Heart left ventricle (tissue), 16 donors: ENCODE measurements around the gene TRERF1. TPM values are rescaled to one million over a fixed set of nuclear protein-coding genes. Genes with fewer than 3 reads are reported as not detected.
"Not testable (repeated sequence)": the region's sequence is repeated elsewhere in the genome, so short reads cannot be mapped to it uniquely, and the experiment has no call there.

ENCODE experiments used
- ATAC-seq, 4 donors: fragments of 200-7000 bp; cut with Tn5 transposase; one replicate each; pipeline ENCODE4 v1.9.1; 2020 to 2022; ENCODE audit warnings: moderate library complexity in 4 of 4, mild to moderate bottlenecking in 3 of 4, moderate number of reproducible peaks in 1 of 4
- DNase-seq, 5 donors: peaks; one replicate each; pipeline ENCODE4 v3.0.0-alpha.2; 2020
- H3K27ac ChIP-seq, 12 donors: fragments of 200-600 bp; sonication (generic) in 4 of 12; one replicate each; pipeline versions ENCODE4 v1.5.0 to v1.8.0; 2016 to 2022; ENCODE audit warnings: mild to moderate bottlenecking in 2 of 12
- H3K27me3 ChIP-seq, 9 donors: fragments of 200-600 bp; sonication (generic) in 2 of 9; one replicate each; pipeline versions ENCODE4 v1.5.1 to v1.8.0; 2016 to 2022; ENCODE audit warnings: mild to moderate bottlenecking in 3 of 9
- H3K36me3 ChIP-seq, 9 donors: fragments of 200-600 bp; sonication (generic) in 2 of 9; one replicate each; pipeline versions ENCODE4 v1.5.0 to v1.8.0; 2018 to 2022; ENCODE audit warnings: mild to moderate bottlenecking in 2 of 9
- H3K4me1 ChIP-seq, 12 donors: fragments of 200-600 bp; sonication (generic) in 4 of 12; one replicate each; pipeline versions ENCODE4 v1.5.0 to v1.8.0; 2016 to 2022; ENCODE audit warnings: mild to moderate bottlenecking in 3 of 12
- H3K4me3 ChIP-seq, 12 donors: fragments of 200-600 bp; sonication (generic) in 4 of 12; one replicate each; pipeline versions ENCODE4 v1.5.0 to v1.8.0; 2017 to 2022; ENCODE audit warnings: mild to moderate bottlenecking in 9 of 12, moderate library complexity in 4 of 12
- H3K9me3 ChIP-seq, 12 donors: fragments of 200-600 bp; sonication (generic) in 4 of 12; one replicate each; pipeline versions ENCODE4 v1.5.0 to v1.8.0; 2016 to 2022; ENCODE audit warnings: mild to moderate bottlenecking in 1 of 12
- POLR2A ChIP-seq, 2 donors: fragments of 450-650 bp; IDR thresholded peaks; one replicate each; pipeline ENCODE4 v1.6.1; 2017; ENCODE audit warnings: antibody characterized with exemption in 2 of 2, mild to moderate bottlenecking in 2 of 2, moderate library complexity in 2 of 2
- WGBS, 4 donors: extraction: QIAGEN DNeasy Blood & Tissue Kit in 2 of 4; methylation state at CpG; one replicate each; pipeline versions ENCODE4 v1.1.5 to v1.1.7; 2013 to 2018; 5-methylcytosine and 5-hydroxymethylcytosine counted together
- intact Hi-C, 10 donors: fragments of 100-400 bp; cut with DNase I; formaldehyde crosslinking; loops; one replicate each; pipeline versions ENCODE4 v1.11.1 to v1.14.2; 2022
- polyA plus RNA-seq, 2 donors: library from polyadenylated mRNA; stranded (reverse); fragments of 200-250 nt; gene quantifications; one replicate each; pipeline ENCODE4 v1.2.3, GENCODE V29; 2013
- total RNA-seq, 9 donors: library from RNA; depleted of rRNA in 2 of 9; stranded (reverse); fragments of >200 nt in 2 of 9; fragmentation: NEBNext Ultra II Directional in 3 of 9; extraction: Animal tissue kit (Norgen Biotek cat#: 25700) in 3 of 9; gene quantifications; one replicate each; pipeline versions ENCODE4 v1.1.0 to v1.2.4, GENCODE V29; 2016 to 2023
- TF ChIP-seq, protein P1 (sequence below), 12 donors: fragments of 200-600 bp; sonication (generic) in 4 of 12; IDR thresholded peaks; one replicate each; pipeline versions ENCODE4 v1.5.0 to v1.8.0; 2018 to 2022; ENCODE audit warnings: antibody characterized with exemption in 12 of 12, mild to moderate bottlenecking in 5 of 12
- donor health status: ischemic (EF 13 %, LVEDD 7.1; RV severe dilation, severe dysfunction).
- donor health status: healthy with polysubstance abuse.
- donor health status: DM: no; HTN: yes; CAD: no.
- donor health status: DM: no; HTN: no; CAD: no.
- donor health status: ischemic (EF 25% LVEDD 6.9; RV normal size, moderate dysfunction).
- donor health status: ischemic (EF 25% LVEDD 5.7; RV mildly dilated, moderate dysfunction).
- donor health status: healthy.
- donor health status: DM: yes; HTN: yes; CAD: no.
- donor health status: ischemic (EF 35%, LVEDD 5.7; RV mildly dilated, moderate dysfunction).
- donor health status: nonischemic (EF 11% LVEDD 7.7; RV severe dilation, severe dysfunction).
- donor health status: DM: yes; HTN: yes; CAD: no.
- donor health status: PGD.
- donor health status: ischemic (EF 29% LVEDD 5.4; RV normal size, mild dysfunction).
- donor health status: nonischemic (EF 23%, LVEDD 6.1; RV moderate dilation, normal function).

TRERF1 gene
- total and polyA plus RNA-seq, 11 donors, result 0.53 to 4.5 (median 1.5) TPM

DNA sequence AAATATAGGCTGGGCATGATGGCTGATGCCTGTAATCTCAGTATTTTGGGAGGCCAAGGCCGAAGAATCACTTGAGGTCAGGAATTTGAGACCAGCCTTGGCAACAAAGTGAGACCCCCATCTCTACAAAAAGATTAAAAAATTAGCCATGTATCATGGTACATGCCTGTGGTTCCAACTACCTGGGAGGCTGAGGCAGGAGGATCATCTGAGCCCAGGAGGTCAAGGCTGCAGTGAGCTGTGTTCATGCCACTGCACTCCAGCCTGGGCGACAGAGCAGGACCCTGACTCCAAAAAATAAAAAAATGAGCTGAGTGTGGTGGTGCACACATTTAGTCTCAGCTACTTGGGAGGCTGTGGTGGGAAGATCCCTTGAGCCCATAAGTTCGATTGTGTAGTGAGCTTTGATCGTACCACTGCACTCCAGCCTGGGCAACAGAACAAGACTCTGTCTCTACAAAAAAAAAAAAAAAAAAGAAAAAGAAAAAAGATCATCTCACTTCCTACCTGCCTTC is 246.9 kb downstream of the TRERF1 start:
- TF ChIP-seq, protein P1, sequence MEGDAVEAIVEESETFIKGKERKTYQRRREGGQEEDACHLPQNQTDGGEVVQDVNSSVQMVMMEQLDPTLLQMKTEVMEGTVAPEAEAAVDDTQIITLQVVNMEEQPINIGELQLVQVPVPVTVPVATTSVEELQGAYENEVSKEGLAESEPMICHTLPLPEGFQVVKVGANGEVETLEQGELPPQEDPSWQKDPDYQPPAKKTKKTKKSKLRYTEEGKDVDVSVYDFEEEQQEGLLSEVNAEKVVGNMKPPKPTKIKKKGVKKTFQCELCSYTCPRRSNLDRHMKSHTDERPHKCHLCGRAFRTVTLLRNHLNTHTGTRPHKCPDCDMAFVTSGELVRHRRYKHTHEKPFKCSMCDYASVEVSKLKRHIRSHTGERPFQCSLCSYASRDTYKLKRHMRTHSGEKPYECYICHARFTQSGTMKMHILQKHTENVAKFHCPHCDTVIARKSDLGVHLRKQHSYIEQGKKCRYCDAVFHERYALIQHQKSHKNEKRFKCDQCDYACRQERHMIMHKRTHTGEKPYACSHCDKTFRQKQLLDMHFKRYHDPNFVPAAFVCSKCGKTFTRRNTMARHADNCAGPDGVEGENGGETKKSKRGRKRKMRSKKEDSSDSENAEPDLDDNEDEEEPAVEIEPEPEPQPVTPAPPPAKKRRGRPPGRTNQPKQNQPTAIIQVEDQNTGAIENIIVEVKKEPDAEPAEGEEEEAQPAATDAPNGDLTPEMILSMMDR (IDR thresholded peaks at IDR 0.05), result no peak
- no peak for TF ChIP-seq POLR2A (IDR thresholded peaks at IDR 0.05)
- H3K27ac ChIP-seq, result no peak overlapping the region
- H3K4me1 ChIP-seq, result peaks cover 0 to 12% (median 3%) of the 10 kb centered on the region in 12 donors
- intact Hi-C loops, result no loop called here
- no peaks in the 10 kb centered on the region for H3K9me3 ChIP-seq
- no peaks in the 10 kb centered on the region for H3K27me3 ChIP-seq
- no peak overlapping the region for H3K4me3 ChIP-seq
- ATAC-seq, result no peak
- no peak for DNase-seq
- H3K36me3 ChIP-seq, result peaks cover 0 to 83% (median 61%) of the 10 kb centered on the region in 9 donors
- 94 to 98% (median 97%) methylated on average over 4 of the region's 4 CpGs for WGBS, 4 donors

DNA sequence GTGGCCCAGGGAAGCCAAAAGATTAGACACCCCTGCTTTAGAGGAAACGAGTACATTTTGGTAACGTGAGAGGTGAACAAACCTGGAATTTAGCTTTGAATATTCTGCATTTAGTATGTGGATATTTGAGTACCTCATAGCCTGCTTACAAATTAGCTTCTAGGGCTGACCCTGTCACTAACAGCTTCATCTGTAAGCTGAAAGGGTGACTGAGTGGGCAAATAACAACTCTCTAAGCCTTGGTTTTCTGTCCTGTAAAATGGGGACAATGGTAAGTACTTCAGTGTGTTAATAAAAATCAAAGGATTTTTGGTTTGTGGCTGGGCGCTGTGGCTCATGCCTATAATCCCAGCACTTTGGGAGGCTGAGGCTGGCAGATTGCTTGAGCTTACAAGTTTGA is 248.5 kb downstream of the TRERF1 start:
- intact Hi-C loops, result no loop called here
- Histone ChIP-seq H3K4me3 (no peak overlapping the region), H3K27me3 (no peaks in the 10 kb centered on the region), H3K4me1 (peaks cover 0 to 12% (median 3%) of the 10 kb centered on the region in 12 donors), H3K9me3 (peaks cover 0 to 3% (median 0%) of the 10 kb centered on the region in 12 donors), H3K36me3 (peaks cover 0 to 67% (median 45%) of the 10 kb centered on the region in 9 donors), H3K27ac (no peak overlapping the region)
- WGBS, 4 donors, result 94 to 98% (median 95%) methylated on average over 3 of the region's 3 CpGs
- ATAC-seq (no peak), DNase-seq (no peak)
- TF ChIP-seq, protein P1 (IDR thresholded peaks at IDR 0.05), result no peak
- TF ChIP-seq POLR2A (IDR thresholded peaks at IDR 0.05), result no peak

DNA sequence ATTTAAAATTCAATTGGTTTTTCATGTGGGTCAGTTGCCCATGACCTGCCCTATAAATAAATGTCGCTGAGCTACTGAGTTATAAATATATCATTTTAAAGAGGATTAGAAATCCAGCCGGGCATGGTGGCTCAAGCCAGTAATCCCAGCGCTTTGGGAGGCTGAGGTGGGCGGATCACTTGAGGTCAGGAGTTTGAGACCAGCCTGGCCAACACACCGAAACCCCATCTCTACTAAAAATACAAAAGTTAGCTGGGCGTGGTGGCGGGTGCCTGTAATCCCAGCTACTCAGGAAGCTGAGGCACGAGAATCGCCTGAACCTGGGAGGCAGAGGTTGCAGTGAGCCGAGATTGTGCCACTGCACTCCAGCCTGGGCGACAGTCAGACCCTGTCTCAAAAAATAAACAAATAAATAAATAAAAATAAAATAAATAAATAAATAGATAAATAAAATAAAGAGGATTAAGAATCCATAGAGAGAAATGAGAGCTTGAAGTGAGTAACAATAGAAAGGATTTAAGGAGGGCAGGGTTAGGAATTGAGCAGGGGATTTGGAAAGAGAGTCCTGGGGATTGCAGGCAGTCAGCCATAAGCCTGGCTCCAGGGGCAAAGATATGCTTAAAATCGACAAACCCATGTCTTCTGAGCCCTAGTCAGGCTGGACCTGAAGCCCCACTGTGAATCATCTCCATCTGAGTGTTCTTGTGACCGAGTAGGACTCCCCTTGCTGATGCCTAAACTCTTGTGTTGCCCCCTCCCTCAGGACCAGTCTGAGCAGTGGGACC is 249.4 kb downstream of the TRERF1 start:
- H3K27ac ChIP-seq, H3K27me3 ChIP-seq, DNase-seq, H3K4me3 ChIP-seq, ATAC-seq, intact Hi-C loops, H3K9me3 ChIP-seq: not testable (repeated sequence)
- peaks cover 0 to 58% (median 36%) of the 10 kb centered on the region in 9 donors for H3K36me3 ChIP-seq
- peaks cover 0 to 12% (median 5%) of the 10 kb centered on the region in 12 donors for H3K4me1 ChIP-seq
- WGBS, 4 donors, result 85 to 90% (median 88%) methylated on average over 13 of the region's 13 CpGs

DNA sequence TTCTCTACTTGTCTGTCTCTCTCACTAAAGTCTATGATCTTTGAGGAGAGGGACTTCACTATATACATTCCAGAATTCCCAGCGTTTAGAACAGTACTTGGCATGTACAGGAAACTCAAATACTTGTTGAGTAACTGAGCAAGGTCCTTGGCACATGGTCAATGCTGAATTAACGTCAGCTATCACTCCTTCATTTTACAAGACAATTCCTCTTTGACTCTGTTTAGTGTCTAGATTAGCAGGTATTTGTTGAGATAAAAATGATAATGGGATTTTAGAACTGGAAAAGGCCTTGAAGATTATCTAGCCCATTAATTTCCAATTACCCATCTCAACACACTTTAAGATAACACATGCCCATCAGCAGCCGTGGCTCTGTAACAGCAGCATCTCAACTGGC is 250.3 kb downstream of the TRERF1 start:
- Histone ChIP-seq H3K4me1 (peaks cover 0 to 12% (median 5%) of the 10 kb centered on the region in 12 donors), H3K9me3 (peaks cover 0 to 3% (median 0%) of the 10 kb centered on the region in 12 donors), H3K36me3 (peaks cover 0 to 48% (median 27%) of the 10 kb centered on the region in 9 donors), H3K27me3 (no peaks in the 10 kb centered on the region), H3K27ac (no peak overlapping the region), H3K4me3 (no peak overlapping the region)
- no peak for TF ChIP-seq POLR2A (IDR thresholded peaks at IDR 0.05)
- 45 to 49% (median 47%) methylated on average over 3 of the region's 3 CpGs for WGBS, 4 donors
- DNase-seq, result no peak
- intact Hi-C loops, result no loop called here
- no peak for ATAC-seq

DNA sequence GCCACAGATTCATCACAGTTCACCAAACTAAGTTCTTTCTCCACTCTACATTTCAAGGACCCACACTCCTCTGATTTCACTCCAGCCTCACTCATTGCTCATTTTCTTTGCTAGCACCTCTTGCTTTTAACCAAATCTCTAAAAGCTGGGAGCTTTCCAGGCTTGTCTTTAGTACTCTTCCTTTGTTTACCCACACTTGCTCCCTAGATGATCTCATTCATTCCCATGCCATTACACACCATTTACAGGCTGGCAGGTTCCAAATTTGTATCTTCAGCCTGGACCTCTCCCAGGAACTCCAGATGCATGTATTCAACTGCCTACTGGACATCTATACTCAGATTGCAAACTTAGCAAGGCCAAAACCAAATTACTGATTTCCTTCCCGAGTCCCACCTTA is 251.7 kb downstream of the TRERF1 start:
- Histone ChIP-seq H3K9me3 (peaks cover 0 to 3% (median 0%) of the 10 kb centered on the region in 12 donors), H3K36me3 (peaks cover 0 to 35% (median 13%) of the 10 kb centered on the region in 9 donors), H3K4me3 (no peak overlapping the region), H3K4me1 (peaks cover 0 to 12% (median 5%) of the 10 kb centered on the region in 12 donors), H3K27ac (no peak overlapping the region), H3K27me3 (no peaks in the 10 kb centered on the region)
- intact Hi-C loops, result no loop called here
- ATAC-seq (peak in 3 of 4 donors; percentile 38 to 70 (median 50)), DNase-seq (no peak)
- WGBS, 4 donors, result 54 to 63% (median 59%) methylated on average over 1 of the region's 1 CpG
- no peak for TF ChIP-seq POLR2A (IDR thresholded peaks at IDR 0.05)
- TF ChIP-seq, protein P1 (IDR thresholded peaks at IDR 0.05), result no peak
